Testis (tissue), 2 donors: ENCODE measurements around the gene TNRC6B.

Source experiments
- CTCF ChIP-seq, 3 experiments: fragments of 450-650 bp in 2 of 3; fragments of 200-600 bp in 1 of 3; sonication (generic) in 1 of 3; IDR thresholded peaks; one replicate each; pipeline ENCODE4 v1.5.1; 2016 to 2019; ENCODE audit warnings: antibody characterized with exemption in 3 of 3, mild to moderate bottlenecking in 2 of 3, moderate library complexity in 1 of 3
- POLR2A ChIP-seq: fragments of 450-650 bp; IDR thresholded peaks from one replicate; pipeline ENCODE4 v1.6.1; 2017; ENCODE audit warnings: antibody characterized with exemption, mild to moderate bottlenecking, moderate library complexity

- TF ChIP-seq POLR2A (no peak), CTCF (IDR thresholded peaks at IDR 0.05) (no peak)
Observed at GRCh38 chr22:40182231-40182835, 4.6 kb downstream of the TNRC6B start.
